GM19035 (cell line): ENCODE measurements around the gene MRPL20.

Experiments used
- ATAC-seq: cut with Tn5 transposase; IDR thresholded peaks from one replicate; pipeline ENCODE4 v1.9.1; 2021; ENCODE audit not compliant: unreplicated experiment

MRPL20 gene

GRCh38 chr1:1366699-1367066 lies 40.4 kb downstream of the MRPL20 start:
- ATAC-seq: no peak

GRCh38 chr1:1365875-1366698 lies 41.0 kb downstream of the MRPL20 start:
- ATAC-seq: no peak

GRCh38 chr1:1364266-1364665 lies 42.8 kb downstream of the MRPL20 start:
- ATAC-seq: no peak

GRCh38 chr1:1361982-1362423 lies 45.1 kb downstream of the MRPL20 start:
- ATAC-seq: no peak

GRCh38 chr1:1361233-1361981 lies 45.7 kb downstream of the MRPL20 start:
- ATAC-seq: no peak

GRCh38 chr1:1360506-1361169 lies 46.5 kb downstream of the MRPL20 start:
- no peak for ATAC-seq

- ATAC-seq: no peak
Measured at GRCh38 chr1:1359664-1360468, 47.2 kb downstream of the MRPL20 start.

- no peak for ATAC-seq
Measured at GRCh38 chr1:1359308-1359663, 47.8 kb downstream of the MRPL20 start.

- ATAC-seq: no peak
Measured at GRCh38 chr1:1358433-1359271, 48.4 kb downstream of the MRPL20 start, which contains the start of gene MXRA8. TSS of gene MXRA8 (minus strand) at chr1:1358555. CDS start at chr1:1358504, 51 bp downstream.

- no peak for ATAC-seq
Measured at GRCh38 chr1:1357871-1358432, 49.1 kb downstream of the MRPL20 start.

- ATAC-seq: no peak
Measured at GRCh38 chr1:1356796-1357401, 50.2 kb downstream of the MRPL20 start.

GRCh38 chr1:1356166-1356795 lies 50.8 kb downstream of the MRPL20 start:
- no peak for ATAC-seq

GRCh38 chr1:1355416-1355815 lies 51.7 kb downstream of the MRPL20 start:
- ATAC-seq: no peak

- ATAC-seq: no peak
Measured at GRCh38 chr1:1354271-1355247, 52.5 kb downstream of the MRPL20 start.

- no peak for ATAC-seq
Measured at GRCh38 chr1:1353389-1354151, 53.5 kb downstream of the MRPL20 start.

- no peak for ATAC-seq
Measured at GRCh38 chr1:1352786-1353388, 54.2 kb downstream of the MRPL20 start.
